GM19035 (cell line): ENCODE measurements around the gene TBC1D28.
"Not testable (repeated sequence)": the region's sequence is repeated elsewhere in the genome, so short reads cannot be mapped to it uniquely, and the experiment has no call there.

Experiments used
- ATAC-seq: cut with Tn5 transposase; IDR thresholded peaks from one replicate; pipeline ENCODE4 v1.9.1; 2021; ENCODE audit not compliant: unreplicated experiment

TBC1D28 gene

DNA sequence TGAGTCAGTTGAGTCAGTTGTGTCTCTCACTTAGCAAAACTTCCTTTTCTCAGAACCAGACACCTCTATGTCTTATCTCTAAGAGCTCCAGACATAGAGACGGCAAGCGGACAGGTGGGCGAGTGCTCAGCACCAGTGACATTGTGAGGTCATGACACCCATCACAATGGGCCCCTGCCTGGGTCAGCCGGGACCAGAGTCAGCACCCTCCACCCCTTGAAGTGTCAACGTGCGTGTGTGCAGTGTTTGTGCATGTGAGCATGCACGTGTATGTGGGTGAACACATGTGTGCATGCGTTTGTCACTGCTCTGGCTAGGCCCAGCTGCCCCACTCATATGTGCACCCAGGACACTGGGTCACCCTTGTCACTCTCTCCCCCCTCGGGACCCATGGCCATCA is at the start of gene TBC1D28:
TBC1D28 (minus strand) TSS at position 101 of the 400 bp plus-strand sequence. CDS start 3,039 bp downstream, outside the sequence.
- not testable (repeated sequence) for ATAC-seq

DNA sequence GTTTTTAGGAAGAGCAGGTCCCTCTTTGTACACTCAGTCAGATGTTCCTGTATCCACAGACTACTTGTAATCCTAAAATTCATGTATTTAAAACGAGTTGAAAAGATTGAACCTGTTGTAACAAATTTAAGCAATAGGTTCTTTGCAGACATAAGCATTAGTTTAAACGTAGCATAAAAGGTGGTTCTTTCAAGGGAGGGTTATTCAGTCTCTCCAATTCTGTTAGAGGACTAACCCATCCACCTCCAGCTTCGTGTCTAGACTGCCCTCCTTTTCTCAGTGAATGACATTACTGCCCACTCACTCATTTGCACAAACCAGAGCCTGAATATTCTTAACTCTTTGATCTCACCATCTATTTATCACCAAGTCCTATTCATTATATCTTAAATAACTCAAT is 38.5 kb upstream of the TBC1D28 start:
- peak; percentile 12 for ATAC-seq

DNA sequence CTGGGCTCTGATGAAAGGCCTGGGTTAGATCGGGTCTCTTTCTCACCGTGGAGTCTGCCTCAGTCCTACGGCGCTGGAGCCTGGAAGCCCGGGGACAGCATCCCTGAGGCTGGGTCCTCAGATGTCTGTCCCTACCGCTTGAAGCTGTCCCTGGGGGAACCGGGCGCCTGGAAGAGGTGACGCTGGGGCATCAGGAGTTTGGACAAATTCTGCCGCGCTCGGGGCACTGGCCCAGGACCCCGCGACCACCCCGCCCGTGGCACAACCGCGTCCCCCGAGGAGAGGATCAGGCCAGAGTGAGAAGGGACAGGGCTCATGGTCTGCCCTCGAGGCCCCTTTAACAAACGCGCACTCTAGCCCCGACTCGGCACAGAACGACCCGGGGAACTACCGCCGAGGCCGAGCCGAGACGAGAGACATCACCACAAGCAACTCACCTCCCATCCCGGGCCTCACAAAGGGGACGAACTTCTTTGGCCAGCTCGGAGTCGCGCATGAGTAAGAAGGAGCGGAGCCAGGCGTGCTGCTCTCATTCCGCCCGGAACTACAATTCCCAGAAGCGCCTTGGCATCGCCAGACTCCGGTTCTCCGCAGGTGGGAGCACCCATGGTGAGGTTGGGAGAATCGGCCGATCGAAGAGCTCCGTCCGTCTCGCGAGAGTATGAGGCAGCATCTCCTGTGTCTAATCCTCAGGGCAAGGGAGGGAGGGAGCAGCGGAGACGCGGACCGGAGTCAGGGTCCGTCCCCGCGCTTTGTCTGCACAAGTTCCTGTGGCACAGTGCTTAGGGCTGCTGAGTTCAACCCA is 37.8 kb upstream of the TBC1D28 start, which contains the start of gene FOXO3B:
FOXO3B (minus strand) TSS at position 548 of the 805 bp plus-strand sequence. CDS start 663 bp downstream, outside the sequence.
- peak; percentile 91 for ATAC-seq

DNA sequence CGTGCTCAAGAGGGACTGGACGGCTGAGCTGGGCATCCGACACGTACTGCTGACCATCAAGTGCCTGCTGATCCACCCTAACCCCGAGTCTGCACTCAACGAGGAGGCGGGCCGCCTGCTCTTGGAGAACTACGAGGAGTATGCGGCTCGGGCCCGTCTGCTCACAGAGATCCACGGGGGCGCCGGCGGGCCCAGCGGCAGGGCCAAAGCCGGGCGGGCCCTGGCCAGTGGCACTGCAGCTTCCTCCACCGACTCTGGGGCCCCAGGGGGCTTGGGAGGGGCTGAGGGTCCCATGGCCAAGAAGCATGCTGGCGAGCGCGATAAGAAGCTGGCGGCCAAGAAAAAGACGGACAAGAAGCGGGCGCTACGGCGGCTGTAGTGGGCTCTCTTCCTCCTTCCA is 33.2 kb upstream of the TBC1D28 start:
- ATAC-seq, result not testable (repeated sequence)

DNA sequence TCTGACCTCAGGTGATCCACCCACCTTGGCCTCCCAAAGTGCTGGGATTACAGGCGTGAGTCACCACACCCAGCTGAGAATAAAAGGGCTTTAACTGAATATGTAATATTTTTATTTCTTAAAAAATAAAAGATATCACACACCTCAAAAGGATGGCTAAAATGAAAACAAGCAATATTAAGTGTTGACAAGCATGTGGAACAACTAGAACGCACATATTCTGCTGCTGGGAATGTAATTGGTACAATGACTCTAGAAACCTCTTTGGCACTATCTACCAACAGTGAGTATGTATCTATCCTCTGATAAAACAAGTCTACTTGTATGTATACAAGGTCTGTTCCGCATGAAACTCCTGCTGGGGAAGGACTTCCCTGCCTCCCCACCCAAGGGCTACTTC is 32.7 kb upstream of the TBC1D28 start:
- ATAC-seq, result not testable (repeated sequence)

DNA sequence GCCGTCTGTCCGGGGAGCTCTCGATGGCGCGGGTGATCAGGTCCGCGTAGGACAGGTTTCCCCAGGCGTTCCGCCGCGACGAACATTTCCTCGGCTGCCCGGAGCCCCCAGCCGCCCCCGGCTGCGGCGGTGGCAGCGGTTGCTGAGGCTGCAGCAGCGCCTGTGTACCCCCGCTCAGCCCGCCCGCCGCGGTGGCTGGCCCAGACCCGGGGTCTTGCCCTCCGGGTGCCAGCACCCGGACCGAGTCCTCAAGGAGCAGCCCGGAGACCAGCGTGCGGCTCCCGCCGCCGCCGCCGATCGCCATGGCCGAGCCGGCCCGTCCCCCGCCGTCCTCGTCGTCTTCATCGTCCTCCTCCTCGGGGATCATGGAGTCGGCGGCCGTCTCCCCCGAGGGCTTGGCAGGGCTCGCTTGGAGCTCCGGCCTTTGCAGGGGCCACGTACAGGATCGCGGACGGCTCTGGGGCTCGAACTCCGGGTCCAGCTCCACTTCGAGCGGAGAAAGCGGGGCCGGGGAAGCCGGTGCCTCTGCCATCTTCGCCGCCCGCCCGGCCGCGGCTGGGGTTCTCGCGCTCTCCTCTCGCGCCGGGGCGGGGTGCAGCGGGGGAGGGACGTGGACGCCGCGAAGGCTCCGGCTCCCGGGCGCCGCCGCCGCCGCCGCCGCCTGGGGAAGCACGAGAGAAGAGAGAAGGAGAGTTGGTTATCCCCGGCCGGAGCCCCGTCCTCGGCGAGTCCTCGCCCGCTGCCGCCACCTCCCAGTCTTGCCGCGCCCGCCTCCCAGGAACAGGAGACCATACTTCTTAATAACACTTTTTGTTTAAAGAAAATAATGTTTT is 28.4 kb upstream of the TBC1D28 start:
- not testable (repeated sequence) for ATAC-seq

DNA sequence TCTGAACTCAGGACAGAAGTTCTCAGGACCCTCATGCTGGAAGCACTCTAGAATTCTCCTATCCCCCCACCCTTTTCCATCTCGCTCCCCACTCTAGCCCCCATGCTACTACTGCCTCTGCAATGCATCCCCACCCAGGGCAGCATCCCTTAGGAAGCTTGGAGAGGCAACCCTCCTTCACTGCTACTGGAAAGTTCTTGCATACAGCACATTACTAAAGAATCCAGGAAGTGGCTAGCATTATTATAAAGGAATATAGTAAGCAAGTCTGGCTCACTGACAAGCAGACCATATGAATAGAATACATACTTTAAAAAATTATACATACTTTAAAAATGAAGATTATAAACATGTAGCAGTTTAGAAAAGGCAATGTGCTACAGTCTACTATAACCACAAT is 24.4 kb upstream of the TBC1D28 start:
- not testable (repeated sequence) for ATAC-seq

DNA sequence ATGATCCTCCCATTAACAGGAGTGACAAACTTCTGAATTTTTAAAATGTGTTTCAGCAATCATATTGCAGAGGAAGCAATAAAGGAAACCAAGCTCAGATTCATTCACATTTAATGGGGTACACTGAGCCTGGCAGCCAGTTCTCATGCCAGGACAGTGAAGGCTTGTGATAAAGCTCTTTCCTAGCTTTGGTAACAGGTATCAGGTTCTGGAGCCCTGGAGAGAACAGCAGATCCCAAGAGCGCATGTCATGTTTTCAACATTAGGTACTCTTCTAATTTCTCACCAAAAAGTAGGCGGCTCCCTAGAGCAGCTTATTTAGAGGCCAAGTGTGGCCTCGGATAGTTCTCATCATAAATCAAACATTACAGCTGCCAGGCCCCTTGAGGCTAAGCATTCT is 23.3 kb upstream of the TBC1D28 start:
- ATAC-seq, result not testable (repeated sequence)

DNA sequence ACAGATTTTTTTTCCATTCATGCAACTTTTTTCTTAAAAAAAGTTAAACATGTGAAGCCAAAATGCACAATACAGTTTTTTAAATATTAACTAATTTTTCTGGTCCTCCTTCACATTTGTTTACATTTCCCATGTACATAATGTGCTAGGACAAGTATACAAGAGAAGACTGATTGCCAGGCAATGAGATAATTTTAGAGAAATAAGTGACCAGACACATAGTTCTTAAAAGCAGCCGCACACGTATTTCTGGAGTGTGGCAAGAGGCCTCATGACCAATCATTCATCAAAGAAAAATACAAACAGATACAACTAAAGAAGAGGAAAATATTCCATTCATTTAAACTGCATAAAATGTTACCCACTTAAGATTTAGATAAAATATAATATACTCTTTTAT is 22.1 kb upstream of the TBC1D28 start:
- ATAC-seq, result not testable (repeated sequence)

DNA sequence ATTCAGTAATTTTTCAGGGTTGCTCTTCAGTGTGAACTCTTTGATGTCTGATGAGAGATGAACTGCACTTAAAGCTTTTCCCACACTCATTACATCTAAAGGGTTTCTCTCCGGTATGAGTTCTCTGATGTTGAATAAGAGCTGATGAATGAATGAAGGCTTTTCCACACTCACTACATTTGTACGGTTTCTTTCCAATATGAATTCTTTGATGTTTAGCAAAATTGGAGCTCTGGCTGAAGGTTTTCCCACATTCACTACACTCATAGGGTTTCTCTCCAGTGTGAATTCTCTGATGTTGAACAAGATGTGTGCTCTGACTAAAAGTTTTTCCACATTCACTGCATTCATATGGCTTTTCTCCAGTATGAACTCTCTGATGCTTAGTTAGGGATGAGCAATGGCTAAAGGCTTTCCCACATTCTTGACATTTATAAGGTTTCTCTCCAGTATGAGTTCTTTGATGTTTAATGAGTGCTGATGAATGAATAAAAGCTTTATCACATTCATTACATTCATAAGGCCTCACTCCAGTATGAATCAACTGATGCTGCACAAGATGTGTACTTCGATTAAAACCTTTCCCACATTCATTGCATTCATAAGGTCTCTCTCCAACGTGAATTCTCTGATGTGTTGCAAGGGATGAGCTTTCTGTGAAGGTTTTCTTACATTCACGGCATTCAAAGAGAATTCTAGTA is 17.9 kb upstream of the TBC1D28 start:
- ATAC-seq, result not testable (repeated sequence)

DNA sequence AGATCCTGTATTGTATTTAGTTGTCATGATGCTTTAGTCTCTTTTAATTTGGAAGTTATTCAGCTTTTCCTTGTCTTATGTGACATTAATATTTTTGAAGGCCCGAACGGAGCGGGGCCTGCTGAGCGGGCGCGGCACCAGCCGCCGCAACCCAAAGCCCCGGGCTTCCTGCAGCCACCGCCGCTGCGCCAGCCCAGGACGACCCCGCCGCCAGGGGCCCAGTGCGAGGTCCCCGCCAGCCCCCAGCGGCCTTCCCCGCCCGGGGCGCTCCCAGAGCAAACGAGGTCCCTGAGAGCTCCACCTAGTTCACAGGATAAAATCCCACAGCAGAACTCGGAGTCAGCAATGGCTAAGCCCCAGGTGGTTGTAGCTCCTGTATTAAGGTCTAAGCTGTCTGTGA is 5.9 kb upstream of the TBC1D28 start:
- ATAC-seq, result not testable (repeated sequence)

DNA sequence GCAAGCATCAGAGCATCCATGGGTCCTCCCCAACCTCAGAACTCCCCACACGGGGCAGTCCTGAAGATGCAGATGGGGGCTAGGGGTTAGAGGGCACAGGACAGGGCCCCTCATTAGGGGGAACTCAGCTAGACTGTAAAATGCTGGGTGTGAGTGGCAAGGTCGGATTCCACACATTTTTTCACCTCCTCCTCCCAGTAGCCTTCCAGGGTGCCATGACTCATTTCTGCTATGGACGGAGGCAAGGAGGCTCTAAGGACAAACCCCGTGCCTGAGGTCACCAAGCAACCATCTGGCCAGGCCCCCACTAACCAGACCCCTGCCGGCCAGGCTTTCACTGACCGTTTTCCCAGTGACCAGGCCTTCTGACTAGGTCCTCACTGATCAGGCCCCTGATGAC is 1.1 kb downstream of the TBC1D28 start:
- ATAC-seq, result not testable (repeated sequence)

DNA sequence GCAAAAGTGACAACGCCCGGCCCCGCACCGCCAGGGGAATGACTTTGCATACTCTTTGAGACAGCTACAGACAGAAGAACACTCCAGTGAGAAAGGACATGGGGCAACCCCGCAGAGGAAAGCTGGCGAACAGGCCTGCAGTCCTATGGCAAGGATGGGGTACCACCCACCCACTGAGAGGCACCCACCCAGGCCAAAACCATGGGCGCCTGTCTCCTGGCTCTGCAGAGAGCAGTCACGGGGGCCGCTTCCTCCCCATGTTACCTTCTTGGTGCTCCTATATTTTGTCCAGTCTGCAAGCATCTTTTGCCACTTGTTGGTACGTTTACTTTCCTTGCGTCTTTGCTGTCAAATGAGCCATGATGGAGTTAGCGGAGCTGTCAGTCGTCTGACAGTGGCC is 5.8 kb downstream of the TBC1D28 start:
- not testable (repeated sequence) for ATAC-seq

DNA sequence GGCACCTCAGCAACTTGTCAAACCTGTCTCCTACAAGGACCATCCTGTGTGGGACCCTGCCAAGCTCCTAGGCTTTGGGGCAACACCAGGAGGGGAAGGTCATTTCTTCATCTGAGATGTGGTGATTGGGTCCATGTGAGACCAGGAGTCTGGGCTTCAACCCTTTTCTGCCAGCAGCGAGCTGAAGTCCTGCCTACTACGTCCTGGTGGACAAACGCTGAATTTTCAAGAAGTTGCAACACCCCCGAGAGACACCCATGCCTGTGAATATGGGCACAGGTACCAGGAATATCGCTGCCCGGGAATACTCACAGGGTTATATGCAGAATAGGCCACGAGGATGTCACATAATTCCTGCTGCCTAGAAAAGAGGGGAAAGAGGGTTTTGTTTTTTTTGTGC is 8.0 kb downstream of the TBC1D28 start:
- ATAC-seq, result not testable (repeated sequence)

DNA sequence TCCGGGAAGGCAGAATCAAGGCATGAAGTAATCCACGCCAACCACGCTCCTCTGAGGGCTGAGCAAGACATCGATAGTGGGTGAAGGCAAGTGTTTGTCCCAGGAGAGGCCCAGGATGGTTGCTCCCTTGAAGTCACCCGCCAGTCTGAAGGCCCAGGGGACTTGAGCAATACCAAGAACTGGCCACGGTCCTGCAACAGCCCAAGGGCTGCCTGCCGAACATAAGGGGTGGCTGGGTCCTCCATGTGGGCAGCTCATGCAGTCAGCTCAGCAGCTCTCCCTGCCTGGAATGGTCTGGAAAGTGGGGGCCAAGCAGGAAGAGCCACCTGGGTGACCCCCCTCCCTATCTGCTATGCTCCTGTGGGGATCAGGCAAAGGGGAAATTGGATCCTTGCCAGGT is 8.4 kb downstream of the TBC1D28 start:
- ATAC-seq, result not testable (repeated sequence)

DNA sequence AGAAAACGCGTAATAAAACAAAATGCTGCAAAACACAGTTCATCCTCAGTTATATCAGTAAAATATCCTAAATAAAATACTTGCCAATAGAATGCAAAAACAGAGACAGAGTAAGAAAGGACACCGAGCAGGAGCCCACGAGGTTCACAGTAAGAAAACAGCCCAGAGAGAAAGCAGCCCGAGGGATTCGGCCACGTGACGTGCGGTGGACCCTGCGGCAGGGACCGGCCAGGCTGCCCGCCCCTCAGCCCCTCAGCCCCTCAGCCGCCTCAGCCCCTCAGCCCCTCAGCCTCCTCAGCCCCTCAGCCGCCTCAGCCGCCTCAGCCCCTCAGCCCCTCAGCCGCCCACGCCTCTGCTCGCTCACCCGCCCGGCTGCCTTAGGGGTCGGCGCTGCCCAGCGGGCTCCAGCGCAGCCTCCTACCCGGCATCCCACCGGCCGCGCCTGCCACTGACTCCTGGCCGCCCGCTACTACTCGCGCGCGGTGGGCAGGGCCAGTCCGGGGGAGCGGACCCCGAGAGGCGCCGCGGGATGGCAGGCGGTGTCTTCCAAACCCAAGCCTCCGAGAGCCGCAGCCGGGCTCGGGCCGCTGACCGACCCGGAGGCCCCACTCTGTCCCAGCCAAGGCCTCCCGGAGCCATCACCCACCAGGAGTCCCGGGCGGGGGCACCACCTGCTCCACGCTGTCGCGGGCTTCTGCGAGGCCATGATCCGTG is 9.5 kb downstream of the TBC1D28 start:
- ATAC-seq, result not testable (repeated sequence)

DNA sequence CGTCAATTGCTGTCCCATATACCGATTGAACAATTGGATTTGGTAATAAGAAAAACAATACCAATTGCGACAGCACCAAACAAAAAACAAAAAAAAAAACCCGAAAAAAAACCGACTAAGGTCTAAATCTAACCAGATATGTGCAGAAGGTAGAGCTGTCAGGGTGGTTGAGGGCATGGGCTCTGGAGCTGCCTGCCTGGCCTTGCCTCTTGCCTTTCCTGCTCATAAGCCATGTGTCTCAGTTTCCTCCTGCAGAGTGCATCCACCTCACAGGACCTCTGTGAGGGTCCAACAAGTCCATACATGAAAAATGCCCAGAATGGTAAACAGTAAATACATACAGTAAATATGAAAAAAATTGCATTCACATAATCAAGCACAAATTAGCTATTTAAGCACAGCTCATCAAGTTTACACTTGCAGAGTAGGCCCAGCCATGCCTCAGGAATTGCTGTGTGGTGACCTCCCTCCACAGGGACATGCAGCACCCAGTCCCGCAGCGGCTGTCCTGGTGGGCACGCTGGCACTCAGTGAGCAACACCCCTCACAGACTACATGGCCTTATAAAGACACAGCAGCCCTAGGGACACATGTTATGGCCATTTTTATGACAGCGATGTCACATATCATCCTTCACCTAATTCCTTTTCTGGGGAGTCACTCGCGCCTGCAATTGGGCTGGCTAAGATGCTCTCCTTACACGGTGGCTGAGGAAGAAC is 17.9 kb downstream of the TBC1D28 start:
- ATAC-seq, result no peak

DNA sequence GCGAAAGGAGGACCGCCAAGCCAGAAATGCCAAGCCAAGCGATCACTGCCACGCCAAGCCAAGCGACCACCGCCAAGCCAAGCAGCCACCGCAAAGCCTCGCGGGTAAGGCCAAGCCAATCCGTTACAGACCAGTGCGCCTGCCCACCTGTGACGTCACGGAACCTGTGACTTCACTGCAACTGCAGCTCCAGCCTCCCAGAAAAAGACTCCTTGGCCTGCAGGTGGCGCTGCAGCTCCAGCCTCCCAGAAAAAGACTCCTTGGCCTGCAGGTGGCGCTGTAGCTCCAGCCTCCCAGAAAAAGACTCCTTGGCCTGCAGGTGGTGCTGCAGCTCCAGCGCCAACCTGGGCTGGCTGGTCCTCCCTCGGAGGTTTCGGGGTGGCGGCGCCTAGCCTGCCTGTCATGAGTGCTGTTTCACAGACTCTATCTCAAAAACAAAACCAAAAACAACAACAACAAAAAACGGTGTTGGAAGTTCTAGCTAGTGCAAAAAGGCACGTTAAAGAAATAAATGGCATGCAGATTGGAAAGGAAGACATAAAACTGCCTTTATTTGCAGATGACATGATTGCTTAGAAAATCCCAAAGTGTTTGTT is 18.6 kb downstream of the TBC1D28 start:
- peak; percentile 76 for ATAC-seq

DNA sequence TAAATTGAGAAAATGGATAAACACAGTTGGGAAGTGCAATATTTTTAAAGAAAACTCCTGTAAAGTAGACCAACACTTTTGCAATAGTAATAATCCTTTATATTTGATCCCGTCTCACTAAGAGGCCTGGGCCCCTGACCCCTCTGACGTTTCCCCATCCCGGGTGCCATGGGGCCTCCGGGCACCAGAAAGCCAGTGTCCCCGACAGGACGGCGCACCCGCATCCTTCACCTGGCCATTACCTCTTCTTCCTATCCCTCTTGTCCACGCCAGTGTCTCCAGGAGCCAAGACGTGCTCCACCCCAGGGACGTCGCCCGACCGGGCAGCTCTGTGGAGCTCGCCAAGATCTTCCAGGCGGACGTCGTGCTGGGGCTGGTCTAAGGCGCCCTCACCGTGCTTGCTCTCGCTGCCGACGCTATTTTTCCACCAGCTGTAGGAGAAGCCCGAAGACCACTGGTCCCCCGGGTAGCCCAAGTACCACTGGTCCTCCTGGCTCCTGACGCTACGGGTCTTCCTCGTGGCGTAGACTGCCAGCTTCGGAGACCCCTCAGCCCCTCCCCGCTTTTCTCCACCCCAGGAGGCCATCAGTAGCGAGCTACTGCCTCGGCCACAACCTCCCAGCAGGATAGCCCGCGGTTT is 19.2 kb downstream of the TBC1D28 start:
- peak; percentile 24 for ATAC-seq
